GM21423 (cell line): ENCODE measurements around the gene C19orf81.

Source experiments
- ATAC-seq: cut with Tn5 transposase; IDR thresholded peaks from one replicate; pipeline ENCODE4 v1.9.1; 2021; ENCODE audit warnings: mild to moderate bottlenecking, moderate library complexity; ENCODE audit not compliant: unreplicated experiment

The C19orf81 gene

GRCh38 chr19:50657712-50658440, 8.6 kb downstream of the C19orf81 start:
- ATAC-seq = no peak

- ATAC-seq = no peak
These were observed 9.4 kb downstream of the C19orf81 start for GRCh38 chr19:50658441-50659317.

GRCh38 chr19:50659318-50660087, 10.3 kb downstream of the C19orf81 start:
- no peak for ATAC-seq

- no peak for ATAC-seq
These were observed 10.8 kb downstream of the C19orf81 start for GRCh38 chr19:50660088-50660366.

GRCh38 chr19:50661023-50661422, 11.8 kb downstream of the C19orf81 start:
- no peak for ATAC-seq

- ATAC-seq = no peak
These were observed 12.8 kb downstream of the C19orf81 start for GRCh38 chr19:50661766-50662650.

GRCh38 chr19:50662651-50663481, 13.6 kb downstream of the C19orf81 start:
- no peak for ATAC-seq

GRCh38 chr19:50663482-50663790, 14.2 kb downstream of the C19orf81 start:
- ATAC-seq = no peak

- no peak for ATAC-seq
These were observed 15.0 kb downstream of the C19orf81 start for GRCh38 chr19:50664204-50664603.

GRCh38 chr19:50666346-50667176, 17.3 kb downstream of the C19orf81 start:
- no peak for ATAC-seq

GRCh38 chr19:50667177-50667758, 18.0 kb downstream of the C19orf81 start:
- ATAC-seq = no peak

- no peak for ATAC-seq
These were observed 18.6 kb downstream of the C19orf81 start for GRCh38 chr19:50667759-50668231.

- ATAC-seq = no peak
These were observed 19.2 kb downstream of the C19orf81 start for GRCh38 chr19:50668416-50668815.

GRCh38 chr19:50668879-50669278, 19.6 kb downstream of the C19orf81 start:
- no peak for ATAC-seq

GRCh38 chr19:50669302-50670101, 20.3 kb downstream of the C19orf81 start:
- ATAC-seq = no peak

- ATAC-seq = no peak
These were observed 20.8 kb downstream of the C19orf81 start for GRCh38 chr19:50670102-50670380.

GRCh38 chr19:50673118-50673517, 23.9 kb downstream of the C19orf81 start:
- no peak for ATAC-seq

GRCh38 chr19:50676625-50677197, 27.5 kb downstream of the C19orf81 start:
- no peak for ATAC-seq
